GM19455 (cell line): ENCODE measurements around the gene AXIN1.
"Not testable (repeated sequence)": the region's sequence is repeated elsewhere in the genome, so short reads cannot be mapped to it uniquely, and the experiment has no call there.

Experiments
- ATAC-seq: cut with Tn5 transposase; IDR thresholded peaks from one replicate; pipeline ENCODE4 v1.9.1; 2021; ENCODE audit not compliant: unreplicated experiment

The AXIN1 gene

GRCh38 chr16:334164-334832, 18.2 kb downstream of the AXIN1 start:
- not testable (repeated sequence) for ATAC-seq

DNA sequence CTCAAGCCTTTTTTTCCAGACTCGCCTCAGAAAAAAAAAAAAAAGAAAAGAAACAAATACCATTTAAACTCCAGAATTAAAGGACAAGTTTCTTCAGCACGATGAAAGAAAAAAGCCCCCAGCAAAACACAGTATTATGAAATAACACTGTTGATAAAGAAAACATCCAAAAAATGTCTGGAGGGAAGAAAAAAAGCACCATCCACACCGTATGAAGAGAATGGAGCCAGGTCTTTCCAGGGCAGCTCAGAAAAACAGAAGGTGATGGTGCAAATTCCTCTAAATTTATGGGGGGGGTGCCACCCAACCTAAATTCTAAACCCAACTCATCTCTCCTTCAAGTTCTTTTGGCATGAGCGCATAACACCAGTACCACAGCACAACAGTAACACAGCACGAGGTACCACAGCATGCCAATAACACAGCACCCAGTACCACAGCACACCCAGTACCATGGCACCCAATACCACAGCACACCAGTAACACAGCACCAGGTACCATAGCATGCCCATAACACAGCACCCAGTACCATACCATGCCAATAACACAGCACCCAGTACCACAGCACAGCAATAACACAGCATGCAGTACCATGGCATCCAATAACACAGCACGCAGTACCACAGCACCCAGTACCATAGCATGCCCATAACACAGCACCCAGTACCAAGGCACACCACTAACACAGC, 19.0 kb downstream of the AXIN1 start:
- ATAC-seq = no peak

DNA sequence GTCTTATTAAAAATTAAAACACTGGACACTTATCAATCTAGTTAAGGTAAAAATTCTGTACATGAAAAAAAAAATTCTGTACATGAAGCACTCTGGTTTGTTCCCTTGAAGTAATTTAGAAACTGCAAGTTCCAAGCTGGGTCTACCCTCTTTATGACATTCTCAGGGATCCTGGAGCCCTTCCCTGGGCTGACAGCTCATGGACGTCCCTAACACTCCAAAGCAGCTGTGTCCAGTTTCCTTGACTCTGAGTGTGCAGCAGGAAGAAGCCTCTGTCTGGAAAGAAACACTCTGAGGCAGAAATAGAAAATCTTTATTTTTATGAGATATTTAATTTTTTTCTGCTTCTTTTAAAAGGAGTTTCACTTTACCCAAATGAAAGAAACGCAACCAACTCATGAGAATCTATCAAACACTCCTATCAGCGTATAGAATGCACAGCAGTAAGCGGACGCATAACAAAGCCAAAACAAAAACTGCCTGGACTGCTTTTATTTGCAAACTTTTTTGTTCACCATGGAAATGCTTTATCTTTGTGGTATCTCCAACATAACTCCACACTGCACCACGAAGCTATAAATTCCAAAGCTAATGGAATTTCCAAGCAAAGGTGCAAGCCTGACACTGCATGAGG, 21.2 kb downstream of the AXIN1 start:
- not testable (repeated sequence) for ATAC-seq

DNA sequence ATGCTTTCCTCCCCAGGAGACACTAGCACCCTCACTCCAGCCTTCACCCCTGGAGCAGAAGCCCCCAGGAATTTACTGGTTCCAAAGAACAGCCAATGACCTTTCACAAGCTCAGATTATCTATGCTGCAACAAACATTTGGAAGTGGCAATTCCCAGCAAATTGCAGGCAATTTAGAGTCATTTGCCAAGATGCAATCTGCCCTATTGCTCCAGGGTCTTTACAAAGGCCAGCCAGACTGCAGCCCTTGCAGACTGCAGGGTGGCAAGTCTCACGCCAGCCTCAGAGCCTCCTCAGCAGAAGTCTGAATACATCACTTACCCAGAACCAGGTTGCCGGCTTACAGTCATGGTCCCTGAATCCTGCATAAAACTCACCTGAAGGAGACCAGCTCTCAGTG, 21.8 kb downstream of the AXIN1 start:
- ATAC-seq = no peak

GRCh38 chr16:325375-326145, 27.0 kb downstream of the AXIN1 start:
- ATAC-seq = no peak

DNA sequence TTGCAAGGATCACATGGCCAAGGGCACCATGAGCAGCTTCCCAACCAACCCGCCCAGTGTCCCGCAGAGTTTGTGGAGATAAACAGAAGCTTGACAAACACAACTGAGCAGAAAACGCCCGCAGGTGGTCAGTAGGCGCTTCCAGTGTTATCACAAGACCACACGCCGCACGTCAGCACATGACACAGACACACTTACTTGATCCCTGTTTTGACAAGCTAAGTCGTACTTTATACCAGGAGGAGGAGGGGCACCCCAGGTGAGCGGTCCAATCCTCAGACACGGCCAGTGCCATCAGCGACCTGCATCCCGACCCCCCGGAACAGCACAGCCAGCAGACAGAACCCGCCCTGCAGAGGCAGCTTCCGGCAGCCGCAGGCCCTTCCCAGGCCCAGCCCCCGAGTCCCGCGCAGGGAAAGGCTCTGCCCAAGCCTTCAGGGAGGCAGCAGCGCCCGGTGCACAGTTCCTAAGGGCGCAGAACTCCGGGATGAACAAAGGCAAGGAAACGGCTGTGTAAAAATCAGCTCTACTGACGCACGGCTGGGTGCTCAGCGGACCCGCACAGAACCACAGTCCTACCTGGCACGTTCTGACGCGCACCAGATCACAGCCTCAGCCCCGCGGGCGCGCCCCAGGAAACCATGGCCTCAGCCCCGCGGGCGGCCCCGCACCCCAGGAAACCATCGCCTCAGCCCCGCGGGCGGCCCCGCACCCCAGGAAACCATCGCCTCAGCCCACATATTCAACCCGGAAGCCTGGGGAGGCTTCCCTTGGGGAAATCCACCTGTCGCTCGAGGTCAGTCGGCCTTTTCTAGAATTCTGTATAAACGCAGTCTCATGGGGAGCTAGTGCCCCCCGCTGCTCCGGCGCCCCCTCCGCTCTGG, 27.8 kb downstream of the AXIN1 start:
- no peak for ATAC-seq

DNA sequence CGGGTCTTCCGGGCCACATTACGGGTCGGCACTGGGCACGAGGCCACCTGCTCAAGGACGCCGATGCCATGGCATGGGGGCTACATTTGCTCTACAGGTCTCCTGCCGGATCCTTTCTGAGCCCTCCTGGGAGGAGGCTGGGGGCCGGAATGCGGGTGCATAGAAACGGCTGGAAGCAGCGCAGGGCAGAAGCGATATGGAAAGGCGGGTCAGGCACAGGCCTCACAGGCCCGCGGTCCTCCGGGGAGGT, 28.4 kb downstream of the AXIN1 start:
- ATAC-seq = no peak

- ATAC-seq = no peak
These were observed 29.9 kb downstream of the AXIN1 start for GRCh38 chr16:322476-323143.

DNA sequence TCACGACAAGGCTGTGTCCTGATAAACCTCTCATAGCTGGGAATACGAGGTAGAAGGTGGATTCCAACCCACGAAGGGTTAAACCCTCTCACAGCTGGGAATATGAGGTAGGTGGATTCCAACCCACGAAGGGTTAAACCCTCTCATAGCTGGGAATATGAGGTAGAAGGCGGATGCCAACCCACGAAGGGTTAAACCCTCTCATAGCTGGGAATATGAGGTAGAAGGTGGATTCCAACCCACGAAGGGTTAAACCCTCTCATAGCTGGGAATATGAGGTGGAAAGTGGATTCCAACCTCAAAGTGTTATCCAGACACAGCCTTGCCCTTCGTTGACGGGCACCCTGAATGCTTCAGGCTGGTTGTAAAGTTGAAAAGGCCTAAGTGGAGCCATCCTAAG, 31.0 kb downstream of the AXIN1 start:
- no peak for ATAC-seq

DNA sequence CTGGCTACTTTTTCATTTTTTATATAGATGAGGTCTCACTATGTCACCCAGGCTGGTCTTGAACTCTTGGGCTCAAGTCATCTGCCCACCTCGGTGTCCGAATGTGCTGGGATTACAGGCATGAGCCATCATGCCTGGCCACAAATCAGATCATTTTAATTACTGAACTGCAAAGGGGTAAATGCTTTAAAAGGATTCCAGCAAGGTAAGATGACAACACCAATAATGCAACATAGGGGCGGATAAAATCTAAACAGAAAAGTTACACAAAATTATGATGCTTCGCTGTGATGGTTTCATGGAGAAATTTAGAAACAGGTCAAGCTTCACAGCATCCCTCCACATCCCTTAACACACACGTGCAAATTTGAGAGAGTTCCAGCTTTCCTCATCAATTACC, 32.3 kb downstream of the AXIN1 start:
- ATAC-seq = no peak

DNA sequence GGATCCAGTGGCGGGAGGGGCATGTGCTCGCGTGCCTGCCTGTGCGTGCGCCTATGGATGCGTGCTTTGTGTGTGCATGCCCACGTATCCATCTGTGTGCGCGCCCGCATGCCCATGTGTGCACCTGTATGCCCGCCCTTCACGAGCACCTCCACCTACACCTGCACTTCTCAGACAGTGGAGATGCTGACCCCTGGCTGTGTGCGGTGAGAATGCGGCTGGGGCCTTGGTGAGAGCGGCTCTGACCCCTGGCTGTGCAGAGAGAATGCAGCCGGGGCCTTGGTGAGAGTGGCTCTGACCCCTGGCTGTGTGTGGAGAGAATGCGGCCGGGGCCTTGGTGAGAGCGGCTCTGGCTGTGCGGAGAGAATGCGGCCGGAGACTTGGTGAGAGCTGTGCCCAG, 33.9 kb downstream of the AXIN1 start:
- no peak for ATAC-seq

DNA sequence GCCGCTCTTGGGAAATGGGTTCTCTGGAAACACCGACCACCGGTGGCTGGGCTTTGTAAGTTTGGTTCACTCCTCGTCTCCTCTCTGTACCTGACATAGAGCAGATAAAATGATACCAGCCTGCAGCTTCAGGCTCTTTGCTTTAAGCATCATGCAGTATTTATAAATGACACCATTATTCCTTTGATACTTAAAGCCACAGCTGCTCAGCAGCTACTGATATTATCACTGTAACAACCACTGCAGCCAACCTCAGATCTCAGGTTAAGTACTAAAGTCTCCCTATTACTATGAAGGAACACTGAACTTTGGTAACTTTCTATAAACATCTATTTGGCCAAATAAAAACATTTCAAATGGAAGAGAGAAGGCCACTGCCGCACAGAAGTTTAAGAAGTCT, 34.9 kb downstream of the AXIN1 start:
- no peak for ATAC-seq

- ATAC-seq = no peak
These were observed 35.6 kb downstream of the AXIN1 start for GRCh38 chr16:316741-317464.

- ATAC-seq = no peak
These were observed 37.7 kb downstream of the AXIN1 start for GRCh38 chr16:314795-315299.

- no peak for ATAC-seq
These were observed 38.2 kb downstream of the AXIN1 start for GRCh38 chr16:314351-314750.

- no peak for ATAC-seq
These were observed 40.8 kb downstream of the AXIN1 start for GRCh38 chr16:311725-312124.

DNA sequence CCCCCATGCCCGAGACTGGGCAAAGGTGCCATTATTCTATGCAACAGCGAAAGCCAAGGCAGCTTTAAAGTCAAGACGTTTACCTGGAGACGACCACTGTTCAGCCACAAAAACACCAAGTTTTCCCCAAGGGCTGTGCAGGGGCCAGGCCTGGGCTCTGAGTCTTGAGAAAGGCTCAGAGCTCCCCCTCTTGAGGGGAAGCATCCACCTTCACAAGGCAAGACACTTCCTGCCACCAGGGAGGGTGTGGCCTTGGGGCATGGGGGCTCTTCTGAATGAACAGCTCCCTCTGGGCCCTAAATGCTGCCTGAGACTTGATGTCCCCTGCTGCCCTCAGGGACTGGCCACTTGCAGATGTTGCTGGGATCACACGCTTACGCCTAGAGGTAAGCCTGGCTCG, 43.0 kb downstream of the AXIN1 start:
- no peak for ATAC-seq

- ATAC-seq = no peak
These were observed 44.7 kb downstream of the AXIN1 start for GRCh38 chr16:307691-308312.

- no peak for ATAC-seq
These were observed 45.6 kb downstream of the AXIN1 start for GRCh38 chr16:306911-307370.
